Measurements from ENCODE around the gene INTU.
"Not testable (repeated sequence)": the region's sequence is repeated elsewhere in the genome, so short reads cannot be mapped to it uniquely, and the experiment has no call there.

INTU gene

DNA sequence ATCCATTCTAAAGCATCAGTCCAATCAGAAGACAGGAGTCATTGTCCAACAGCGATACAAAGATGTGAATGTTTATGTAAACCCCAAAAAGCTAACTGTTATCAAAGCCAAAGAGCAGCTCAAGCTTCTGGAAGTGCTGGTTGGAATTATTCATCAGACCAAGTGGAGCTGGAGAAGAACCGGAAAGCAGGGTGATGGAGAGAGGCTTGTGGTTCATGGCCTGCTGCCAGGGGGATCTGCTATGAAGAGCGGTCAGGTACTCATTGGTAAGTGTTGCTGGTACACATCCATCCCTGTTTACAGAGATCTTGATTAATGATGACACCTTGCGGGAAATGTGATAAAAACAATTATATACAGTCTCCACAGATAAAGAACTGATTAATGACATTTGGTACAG, 11.0 kb downstream of the INTU start:
- DNase-seq (ENCODE audit: low spot score), result no peak

- DNase-seq (ENCODE audit: low spot score), result no peak
Measured at GRCh38 chr4:127648061-127648460, 15.3 kb downstream of the INTU start.

DNA sequence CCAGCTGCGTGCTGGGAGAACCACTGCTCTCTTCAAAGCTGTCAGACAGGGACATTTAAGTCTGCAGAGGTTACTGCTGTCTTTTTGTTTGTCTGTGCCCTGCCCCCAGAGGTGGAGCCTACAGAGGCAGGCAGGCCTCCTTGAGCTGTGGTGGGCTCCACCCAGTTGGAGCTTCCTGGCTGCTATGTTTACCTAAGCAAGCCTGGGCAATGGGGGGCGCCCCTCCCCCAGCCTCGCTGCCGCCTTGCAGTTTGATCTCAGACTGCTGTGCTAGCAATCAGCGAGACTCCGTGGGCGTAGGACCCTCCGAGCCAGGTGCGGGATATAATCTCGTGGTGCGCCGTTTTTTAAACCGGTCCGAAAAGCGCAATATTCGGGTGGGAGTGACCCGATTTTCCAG, 22.8 kb downstream of the INTU start:
- DNase-seq (ENCODE audit: low spot score), result not testable (repeated sequence)

DNA sequence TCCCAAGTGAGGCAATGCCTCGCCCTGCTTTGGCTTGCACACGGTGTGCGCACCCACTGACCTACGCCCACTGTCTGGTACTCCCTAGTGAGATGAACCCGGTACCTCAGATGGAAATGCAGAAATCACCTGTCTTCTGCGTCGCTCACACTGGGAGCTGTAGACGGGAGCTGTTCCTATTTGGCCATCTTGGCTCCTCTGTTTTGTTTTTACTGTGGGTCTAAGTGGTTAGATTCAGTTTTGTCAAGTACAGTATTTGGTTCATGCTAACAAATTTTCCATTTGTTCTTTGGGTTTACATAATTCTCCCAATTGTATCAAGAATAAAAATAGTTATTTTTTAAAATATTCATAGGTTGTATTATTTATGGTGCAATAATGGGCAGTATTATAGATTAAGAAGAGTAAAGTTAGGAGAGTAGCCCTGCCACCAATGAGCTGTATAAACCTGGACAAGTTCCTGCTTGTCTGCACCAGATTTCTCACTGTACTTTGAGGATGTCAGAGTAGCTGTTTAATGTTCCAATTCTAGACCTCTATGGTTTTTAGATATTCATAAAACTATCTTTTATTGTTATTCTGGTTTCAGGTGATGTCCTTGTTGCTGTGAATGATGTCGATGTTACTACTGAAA, 23.4 kb downstream of the INTU start:
- no peak for DNase-seq (ENCODE audit: low spot score)

GRCh38 chr4:127660284-127660885, 27.6 kb downstream of the INTU start:
- DNase-seq (ENCODE audit: low spot score), result no peak

DNA sequence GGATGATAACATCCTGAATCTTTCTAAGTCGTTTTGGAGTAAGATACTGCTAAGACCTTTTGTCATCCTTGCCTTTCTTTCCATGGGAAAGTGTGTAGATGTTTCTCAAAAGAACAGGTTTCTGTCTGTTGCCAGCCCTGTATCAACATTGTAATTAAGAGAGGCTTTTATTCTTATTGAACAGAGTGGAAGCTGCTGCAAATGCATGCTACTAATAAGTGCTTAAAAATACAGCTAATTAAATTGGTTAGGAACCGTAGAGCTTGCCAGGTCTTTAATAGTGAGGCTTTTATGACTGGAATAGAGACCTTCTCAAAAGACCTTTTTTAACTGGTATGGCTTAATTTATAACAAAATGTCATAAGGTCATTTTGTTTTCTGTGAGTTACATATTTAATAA, 34.4 kb downstream of the INTU start:
- DNase-seq (ENCODE audit: low spot score), result no peak

DNA sequence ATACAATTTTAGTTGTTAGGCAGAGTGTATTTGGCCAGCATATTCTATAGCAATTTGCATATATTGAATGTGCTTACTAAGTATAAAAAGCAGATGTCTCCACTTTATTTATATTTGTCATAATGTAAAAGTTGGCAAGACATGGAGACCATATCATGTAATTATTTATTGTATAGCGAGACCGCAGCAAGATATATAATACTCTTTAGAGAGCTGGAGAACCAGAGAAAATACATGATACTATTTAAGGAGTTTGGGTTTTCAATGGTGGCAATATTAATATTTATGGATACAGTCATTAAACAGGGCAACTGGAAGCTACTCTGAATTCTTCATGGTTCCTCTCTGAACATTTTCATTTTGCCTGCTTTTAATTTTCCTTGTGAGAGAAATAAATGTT, 35.0 kb downstream of the INTU start:
- DNase-seq (ENCODE audit: low spot score), result no peak

- DNase-seq (ENCODE audit: low spot score), result no peak
Measured at GRCh38 chr4:127668770-127669169, 36.0 kb downstream of the INTU start.

DNA sequence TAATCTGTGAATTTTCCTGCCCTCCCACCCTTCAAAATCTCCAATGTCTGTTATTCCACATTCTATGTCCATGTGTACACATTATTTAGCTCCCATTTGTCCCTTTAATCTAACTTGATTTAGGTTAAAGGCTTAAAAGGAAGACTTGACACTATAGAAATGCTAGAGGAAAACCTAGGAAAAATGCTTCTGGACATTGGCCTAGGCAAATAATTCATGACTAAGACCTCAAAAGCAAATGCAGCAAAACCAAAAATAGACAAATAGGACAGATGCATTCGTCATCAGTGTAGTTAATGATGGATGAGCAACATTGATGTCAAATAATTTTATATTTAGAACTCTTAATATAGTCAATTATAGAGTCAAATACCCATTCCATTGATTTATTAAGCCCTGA, 36.9 kb downstream of the INTU start:
- no peak for DNase-seq (ENCODE audit: low spot score)

DNA sequence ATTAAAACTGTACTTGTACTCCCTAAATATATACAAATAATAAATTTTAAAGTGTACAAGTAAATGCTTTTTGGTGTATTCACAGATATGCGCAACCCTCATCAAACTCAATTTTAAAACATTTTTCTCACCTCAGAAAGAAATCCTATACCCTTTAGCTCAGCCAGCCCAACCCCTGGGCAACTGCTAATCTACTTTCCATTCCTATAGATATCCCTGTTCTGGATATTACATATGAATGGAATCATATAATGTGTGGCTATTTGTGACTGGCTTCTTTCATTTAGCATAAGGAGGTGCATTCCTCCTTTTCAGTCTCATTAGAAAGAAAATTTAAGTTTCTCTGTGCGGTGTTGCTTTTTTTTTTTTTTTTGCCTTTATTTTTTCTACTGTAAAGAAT, 39.4 kb downstream of the INTU start:
- DNase-seq (ENCODE audit: low spot score), result no peak

DNA sequence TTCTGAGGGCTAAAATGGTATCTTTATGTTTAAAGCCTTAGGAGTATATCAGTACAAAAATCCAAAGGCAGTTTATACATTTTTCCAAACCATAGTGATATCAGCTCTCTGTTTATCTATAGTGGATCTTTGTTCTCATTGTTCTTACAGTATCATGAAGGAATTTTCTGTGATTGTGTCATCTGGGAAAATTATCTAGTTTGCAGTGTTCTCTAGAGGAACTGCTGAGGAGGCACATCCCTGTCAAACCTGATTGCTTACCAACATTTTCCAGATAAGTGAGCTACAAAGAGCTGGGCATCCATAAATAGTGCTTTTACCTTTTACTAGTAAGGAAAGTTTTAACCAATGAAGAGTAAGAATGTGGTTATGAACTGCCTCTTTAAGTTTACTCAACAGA, 52.5 kb downstream of the INTU start:
- no peak for DNase-seq (ENCODE audit: low spot score)

DNA sequence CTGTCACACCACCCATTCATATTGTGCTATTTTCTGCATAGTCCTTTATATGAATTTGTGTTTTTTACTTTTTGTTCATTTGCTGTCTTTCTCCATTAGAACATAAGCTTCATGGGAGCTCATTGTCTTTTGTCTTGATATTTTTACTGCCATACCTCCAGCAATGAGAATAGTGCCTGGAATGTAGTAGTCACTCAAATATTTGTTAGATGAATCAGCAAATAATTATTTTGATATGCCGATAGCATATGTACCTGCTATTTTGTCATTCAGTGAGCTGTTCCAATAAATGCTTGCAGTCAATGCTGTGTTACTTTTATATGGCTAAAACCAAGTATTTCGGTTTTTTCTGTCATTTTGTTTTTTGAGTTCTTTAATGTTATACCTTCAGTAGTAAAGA, 53.9 kb downstream of the INTU start:
- DNase-seq (ENCODE audit: low spot score), result peak; percentile 14

- no peak for DNase-seq (ENCODE audit: low spot score)
Measured at GRCh38 chr4:127687580-127687979, 54.8 kb downstream of the INTU start.

DNA sequence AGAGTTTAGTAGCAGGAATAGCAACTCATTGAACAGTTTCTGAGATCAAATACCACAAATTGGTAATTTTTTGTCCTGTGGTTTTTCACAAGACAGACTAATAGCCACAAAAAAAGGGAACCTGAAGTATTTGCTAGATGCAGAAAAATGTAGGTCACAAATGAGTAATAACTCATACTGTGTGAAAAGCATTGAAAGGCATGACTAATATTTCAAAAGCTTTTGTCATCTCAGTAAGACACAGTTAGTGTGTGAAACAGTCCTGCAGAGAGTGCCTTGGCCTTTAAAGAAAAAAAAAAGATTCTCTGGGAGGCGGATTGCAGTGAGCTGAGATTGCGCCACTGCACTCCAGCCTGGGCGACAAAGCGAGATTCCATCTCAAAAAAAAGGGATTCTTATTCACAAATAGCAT, 66.0 kb downstream of the INTU start:
- DNase-seq (ENCODE audit: low spot score), result peak; percentile 47

DNA sequence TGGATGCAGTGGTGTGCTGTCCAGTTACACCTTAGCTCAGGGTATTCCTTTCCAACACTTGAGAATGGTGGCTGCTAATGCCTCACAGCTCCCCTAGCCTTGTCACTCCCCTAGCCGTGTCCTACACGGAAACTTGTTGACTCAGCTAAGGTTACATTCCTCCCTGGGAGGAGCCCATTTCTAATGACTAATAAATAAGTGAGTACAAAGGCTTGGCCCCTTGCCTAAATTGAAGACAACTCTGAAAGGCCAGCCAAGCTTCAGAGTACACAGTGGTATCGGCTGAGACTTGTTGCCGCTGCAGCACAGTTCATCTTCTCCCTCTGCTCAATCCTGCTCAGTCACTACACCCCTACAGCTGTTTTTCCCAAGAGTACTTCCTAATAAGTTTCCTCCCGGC, 76.2 kb downstream of the INTU start:
- peak; percentile 87 for DNase-seq (ENCODE audit: low spot score)

DNA sequence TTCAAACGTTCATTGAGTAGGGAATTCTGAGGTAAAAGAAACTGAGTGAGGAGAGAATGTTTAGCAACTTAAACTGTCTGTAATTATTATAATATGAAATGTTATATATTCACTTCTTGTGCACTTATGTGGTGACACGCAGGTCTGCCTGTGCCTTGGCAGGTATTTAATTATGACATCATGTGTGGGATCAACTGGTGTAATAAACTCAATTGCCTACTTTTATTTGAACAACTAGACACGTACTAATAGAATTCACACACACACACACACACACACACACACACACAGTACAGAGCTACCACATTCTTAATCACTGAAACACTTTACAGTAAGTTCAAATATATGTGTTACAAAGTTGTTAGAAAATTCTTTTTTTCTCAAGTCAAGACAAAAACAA, 76.7 kb downstream of the INTU start:
- no peak for DNase-seq (ENCODE audit: low spot score)

GRCh38 chr4:127730142-127730913, 97.6 kb downstream of the INTU start, which contains the start of gene SLC25A31:
TSS of gene SLC25A31 (plus strand) at chr4:127730400. CDS start at chr4:127730546, 146 bp downstream.
- DNase-seq (ENCODE audit: low spot score), result no peak

DNA sequence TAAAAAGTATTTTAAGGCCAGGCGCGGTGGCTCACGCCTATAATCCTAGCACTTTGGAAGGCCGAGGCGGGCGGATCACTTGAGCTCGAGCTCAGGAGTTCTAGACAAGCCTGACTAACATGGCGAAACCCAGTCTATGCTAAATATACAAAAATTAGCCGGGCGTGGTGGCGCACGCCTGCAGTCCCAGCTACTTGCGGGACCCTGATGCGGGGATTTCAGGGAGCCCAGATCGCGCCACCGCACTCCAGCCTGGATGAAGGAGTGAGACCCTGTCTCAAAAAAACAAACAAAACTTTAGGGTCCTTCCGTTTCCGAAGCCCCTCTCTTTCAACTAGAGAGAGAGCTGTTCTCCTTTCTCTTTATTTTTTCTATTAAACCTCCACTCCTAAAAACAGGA, 98.6 kb downstream of the INTU start:
- DNase-seq (ENCODE audit: low spot score), result no peak

GRCh38 chr4:127732623-127733328, 100.0 kb downstream of the INTU start:
- DNase-seq (ENCODE audit: low spot score), result peak; percentile 36

DNA sequence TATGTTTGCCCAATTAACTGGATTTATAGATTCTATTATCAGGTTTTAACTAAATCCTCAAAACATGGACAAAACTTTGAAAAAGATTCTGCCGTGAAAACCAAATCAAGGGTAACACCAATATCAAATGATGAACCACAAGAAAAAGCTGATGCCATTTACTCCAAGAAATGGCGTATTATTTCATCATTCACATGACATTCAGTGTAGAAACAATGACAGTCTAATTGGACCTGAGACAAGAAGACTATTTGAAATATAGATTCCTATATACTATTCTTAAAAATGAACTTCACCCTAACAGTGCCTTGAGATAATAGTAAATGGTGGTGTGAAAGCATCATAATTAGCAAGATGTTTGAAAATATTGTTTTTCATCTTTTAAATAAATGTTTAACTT, 102.2 kb downstream of the INTU start:
- no peak for DNase-seq (ENCODE audit: low spot score)

DNA sequence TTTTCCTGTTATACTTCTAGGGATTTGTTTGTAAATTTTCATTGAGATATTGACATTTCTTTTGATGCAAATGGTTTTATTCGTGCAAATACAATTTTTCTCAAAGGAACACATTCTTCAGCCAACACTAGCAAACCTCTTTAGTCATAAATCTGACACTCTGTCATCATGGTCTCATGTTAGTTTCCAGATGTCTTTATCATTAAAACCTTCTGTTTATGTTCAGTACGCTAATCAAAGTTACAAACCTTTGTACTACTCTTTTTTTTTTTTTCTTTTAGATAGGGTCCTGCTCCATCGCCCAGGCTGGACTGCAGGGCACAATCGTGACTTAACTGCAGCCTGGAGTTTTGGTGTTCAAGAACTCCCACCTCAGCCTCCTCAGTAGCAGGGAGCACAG, 104.5 kb downstream of the INTU start:
- no peak for DNase-seq (ENCODE audit: low spot score)

DNA sequence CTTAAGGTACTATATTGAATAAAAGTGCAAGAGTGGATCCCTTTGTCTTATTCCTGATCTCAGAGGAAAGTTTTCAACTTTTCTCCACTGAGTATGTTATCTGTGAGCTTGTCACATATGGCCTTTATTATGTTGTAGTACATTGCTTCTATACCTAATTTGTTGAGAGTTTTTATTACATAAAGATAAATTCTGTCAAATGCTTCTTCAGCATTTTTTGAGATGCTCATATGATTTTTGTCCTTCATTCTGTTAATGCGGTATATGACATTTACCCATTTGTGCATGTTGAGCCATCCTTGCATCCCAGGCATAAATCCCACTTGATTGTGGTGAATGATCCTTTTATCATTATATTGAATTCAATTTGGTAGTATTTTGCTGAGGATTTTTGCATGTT, 108.5 kb downstream of the INTU start:
- DNase-seq (ENCODE audit: low spot score), result no peak

GRCh38 chr4:127747883-127748282, 115.1 kb downstream of the INTU start:
- DNase-seq (ENCODE audit: low spot score), result no peak
